Activated CD4-positive, CD25-positive, alpha-beta regulatory T cell (primary cell): ENCODE results near the gene CAMK1G.

Experiments used
- DNase-seq, 4 experiments: peaks; one replicate each; lab custom pipeline; 2025; lab: John Stamatoyannopoulos, UW

The CAMK1G gene

DNA sequence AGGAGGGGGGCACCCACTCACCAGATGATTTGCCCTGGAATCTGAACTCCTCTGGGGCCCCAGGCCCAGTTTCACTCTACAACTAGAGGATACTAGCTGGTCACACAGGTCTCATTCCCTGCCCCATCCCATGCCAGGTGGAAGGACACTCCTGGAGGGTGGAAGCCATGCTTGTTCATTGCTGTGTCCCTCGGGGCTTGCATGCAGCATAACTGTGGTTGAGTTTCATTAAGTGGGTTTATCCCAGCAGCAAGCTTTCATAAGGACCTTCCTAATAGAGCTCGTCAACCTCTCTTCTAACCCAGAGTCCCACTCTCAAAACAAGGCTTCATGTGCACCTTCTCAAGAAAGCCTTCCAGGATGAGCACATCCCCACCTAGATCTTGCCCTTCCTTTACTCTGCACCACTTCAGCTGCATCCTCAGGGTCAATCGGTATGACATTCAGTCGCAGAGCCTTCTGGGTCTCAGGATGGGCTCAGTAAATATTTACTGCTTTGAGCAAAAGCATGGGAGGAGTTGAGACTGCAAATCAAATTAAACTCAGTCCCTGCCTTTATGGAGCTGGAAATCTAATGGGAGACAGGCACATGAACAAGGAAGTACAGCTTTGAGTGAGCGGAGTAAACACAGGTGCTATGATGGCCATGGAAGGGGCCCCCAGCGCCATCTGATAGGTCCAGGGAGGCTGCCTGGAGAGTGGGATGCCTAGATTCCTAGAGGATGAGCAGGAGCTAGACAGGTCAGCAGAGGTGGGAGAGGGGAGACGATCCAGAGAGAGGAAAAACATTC is 36.4 kb downstream of the CAMK1G start:
- no peak for DNase-seq

DNA sequence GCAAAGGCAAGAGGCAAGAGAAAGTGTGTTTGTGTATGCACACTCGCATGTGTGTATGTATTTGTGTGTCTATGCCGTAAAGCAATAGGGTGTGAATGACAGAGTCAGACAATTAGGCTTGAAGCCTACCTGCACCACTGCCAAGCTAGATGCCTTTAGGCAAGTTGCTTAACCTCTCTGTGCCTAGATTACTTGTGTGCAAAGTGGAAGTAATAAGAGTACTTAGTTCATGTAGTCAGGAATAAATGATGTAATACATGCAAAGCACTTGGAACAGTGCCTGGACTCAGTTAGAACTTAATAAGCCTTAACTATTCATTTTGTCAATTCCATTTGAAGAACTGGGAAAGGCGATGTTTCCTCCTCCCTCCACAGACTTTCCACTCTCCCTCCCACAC is 37.0 kb downstream of the CAMK1G start:
- DNase-seq = no peak

DNA sequence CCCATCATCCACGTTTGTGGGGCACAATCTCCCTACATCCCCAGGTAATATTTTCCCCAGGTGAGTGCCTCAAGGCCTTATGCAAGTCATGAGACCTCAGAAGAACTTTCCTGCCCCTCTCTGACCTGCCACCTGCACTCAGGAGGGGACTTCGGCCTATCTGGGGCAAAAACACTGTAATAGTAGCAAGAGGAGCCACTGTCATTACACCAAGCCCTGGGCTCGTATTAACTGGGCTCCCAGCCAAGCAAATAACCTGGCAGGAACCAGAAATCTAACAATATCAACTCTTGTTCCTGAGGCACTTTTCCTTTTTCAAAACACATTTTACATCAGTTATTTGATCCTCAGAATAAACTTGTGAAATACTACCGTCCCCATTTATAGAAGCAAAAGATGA is 37.8 kb downstream of the CAMK1G start:
- no peak for DNase-seq

DNA sequence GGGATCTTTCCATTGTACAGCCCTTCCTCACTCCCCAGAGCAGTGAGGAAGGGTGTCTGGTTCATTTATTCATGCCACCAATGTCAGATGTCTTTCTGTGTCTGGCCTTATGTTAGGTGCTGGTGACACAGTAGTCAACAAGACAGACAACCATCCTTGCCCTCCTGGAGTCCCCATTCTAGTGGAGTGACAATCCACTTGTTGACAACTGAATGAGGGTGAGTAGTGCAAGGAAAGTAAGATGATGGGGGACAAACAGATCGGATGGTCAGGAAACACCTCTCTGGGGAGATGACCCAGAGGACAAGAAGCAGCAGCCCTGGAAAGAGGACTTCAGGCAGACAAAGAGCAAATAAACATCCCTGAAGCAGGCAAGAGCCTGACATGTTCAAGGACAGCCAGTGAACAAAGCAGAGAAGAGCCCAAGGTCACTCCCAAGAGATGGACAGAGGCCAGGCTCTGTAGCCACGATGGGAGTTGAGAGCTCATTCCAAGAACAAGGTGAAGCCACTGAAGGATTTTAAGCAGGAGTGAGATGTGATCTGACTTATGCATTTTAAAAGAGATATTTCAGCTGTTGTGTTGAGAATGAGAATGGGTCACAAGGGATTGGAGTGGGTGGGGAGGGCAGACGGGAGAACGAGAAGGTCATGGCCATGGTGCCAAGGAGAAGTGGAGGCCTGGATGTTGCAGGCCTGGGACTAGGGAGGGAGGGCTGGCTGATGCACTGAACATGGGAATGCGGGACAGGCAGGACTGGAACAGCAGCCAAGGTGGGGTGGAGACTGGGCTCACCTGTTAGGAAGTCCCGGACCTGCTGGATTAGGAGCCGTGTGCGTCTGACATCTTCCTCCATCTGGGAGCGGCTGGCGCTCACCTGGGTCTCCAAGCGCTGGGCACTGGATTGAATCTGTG is 38.5 kb downstream of the CAMK1G start:
- no peak for DNase-seq

DNA sequence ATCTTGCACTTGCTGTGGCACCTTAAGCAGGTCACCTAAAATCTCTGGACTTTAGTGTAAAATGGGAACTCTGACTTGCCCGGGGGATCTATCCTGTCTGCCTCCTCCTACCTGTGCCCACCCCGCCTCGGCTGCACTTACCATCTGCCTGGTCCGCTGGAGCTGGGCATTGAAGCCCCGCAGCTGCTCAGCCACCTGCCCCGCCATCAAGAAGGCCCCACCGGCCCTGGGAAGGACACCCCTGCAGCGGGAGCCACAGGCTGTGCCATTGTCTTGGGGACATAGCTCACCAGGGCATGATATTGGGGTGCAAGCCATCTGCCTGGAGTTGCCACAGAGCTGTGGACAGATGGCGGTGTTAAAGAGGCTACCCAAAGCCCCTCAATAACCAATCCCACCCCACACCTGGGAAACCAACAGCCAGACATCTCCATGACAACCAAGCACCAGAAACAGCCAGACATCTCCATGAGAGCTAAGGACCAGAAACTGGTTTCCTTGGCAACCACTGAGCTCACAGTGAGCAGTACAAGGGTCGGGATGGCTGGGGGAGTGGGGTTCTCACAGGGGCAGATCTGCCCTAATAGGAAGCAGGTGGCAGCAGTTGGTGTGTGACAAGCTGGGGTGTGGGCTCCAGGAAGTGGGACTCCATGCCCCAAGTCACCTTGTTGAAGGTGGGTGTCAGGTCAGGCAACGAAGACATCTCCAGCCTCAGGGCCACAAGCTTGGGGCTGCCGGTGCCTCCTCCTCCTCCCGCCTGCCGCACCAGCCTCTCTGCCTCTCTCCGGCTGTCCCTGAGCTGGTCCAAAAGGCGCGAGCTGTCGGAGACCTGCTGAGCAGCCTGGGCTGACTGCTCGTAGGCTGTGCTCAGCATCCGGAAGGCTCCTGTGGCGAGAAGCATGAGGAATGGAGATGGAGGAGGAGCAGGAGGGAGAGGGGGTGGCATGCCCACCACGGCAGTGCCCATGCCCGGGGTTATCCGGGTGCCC is 39.6 kb downstream of the CAMK1G start:
- no peak for DNase-seq

DNA sequence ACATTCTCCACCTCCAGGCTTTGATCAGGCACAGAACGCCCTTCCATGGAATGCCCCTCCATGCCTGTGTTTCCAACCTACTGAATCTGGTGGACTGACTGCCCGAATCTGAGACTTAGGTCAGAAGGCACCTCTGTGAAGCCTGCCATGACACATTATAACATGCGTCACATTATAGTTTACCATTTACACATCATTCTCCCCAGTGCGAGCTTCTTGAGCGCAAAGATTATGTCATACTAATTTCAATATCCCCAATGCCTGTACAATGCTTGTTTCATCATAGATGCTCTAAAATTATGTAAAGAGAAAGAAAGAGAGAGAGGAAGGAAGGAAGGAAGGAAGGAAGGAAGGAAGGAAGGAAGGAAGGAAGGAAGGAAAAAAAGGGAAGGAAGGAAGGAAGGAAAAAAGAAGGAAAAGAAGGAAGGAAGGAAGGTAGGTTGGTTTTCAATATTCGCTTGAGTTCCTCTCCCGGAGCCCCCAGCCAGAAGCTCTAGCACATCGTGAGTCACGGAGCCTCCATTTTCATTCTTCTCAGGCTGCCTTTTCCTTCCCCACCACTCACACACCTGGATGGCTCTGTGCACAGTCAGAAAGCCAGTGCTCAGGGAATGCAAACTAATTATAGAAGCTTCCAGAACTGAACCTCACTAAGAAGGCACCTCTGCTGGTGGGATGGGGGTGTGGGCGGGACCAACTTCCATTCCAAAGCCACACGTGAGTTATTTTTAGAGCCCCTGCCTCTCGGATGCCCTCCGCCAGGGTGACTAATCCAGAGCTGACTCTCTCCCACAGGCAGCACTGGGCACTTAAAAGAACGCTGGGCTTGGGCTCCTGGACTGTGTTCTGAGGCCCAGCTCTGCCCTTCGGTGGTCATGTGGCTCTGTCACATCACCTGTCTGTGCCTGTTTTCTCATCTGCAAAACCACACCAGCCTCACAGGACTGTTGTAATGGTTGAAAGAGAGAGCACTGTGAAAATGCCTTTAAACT is 41.3 kb downstream of the CAMK1G start:
- no peak for DNase-seq

DNA sequence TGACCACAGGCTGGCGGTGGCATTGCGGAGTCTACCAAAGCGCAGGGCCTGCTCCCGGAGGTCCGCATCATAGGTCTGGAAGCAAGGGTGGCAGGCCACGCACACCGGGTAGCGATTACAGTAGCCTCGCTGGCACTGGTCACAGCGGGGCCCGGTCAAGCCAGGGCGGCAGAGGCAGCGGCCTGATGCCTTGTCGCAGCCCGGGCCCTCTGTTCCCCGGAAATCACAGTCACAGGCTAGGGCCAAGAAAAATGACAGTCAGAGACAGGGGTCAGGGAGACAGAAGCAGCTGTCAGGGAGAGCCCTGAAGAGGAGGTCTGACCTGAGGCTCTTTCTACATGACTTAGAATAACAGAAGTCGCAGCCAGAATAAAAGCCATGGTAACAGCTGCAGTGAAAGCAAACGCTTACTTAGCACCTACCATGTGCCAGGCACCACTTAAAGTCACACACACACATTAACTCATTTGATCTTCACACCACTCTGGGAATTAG is 42.3 kb downstream of the CAMK1G start:
- no peak for DNase-seq

DNA sequence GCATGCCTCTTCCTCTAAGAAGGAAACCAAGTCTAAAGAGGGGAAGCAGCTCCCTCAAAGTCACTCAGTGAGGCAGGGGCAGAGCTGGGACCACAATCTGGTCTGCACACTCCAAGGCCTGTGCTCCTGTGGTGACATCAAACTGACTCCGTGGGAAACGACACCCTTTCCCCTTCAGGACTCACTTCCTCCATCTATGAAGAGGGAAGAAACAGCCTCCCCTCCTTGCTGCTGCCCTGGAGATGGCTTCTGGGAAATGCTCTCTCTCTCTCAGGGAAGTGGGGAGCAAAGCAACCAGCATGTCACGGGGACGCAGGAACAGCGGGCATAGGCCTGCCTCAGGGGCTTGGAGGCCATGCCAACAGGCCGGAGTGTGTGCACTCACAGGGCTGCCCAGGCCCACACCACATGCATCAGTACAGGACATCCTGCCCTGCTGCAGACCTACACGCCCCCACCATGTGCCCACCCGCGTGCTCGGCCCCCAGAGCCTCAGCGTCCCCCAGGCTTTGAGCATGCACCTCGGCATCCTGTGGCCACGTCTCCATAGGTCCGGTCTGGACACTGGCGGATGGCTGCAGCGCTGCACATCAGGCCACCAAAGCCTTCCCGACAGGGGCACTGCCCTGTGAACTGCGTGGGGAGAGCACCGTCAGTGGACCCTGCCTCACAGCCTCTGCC is 43.0 kb downstream of the CAMK1G start:
- no peak for DNase-seq

DNA sequence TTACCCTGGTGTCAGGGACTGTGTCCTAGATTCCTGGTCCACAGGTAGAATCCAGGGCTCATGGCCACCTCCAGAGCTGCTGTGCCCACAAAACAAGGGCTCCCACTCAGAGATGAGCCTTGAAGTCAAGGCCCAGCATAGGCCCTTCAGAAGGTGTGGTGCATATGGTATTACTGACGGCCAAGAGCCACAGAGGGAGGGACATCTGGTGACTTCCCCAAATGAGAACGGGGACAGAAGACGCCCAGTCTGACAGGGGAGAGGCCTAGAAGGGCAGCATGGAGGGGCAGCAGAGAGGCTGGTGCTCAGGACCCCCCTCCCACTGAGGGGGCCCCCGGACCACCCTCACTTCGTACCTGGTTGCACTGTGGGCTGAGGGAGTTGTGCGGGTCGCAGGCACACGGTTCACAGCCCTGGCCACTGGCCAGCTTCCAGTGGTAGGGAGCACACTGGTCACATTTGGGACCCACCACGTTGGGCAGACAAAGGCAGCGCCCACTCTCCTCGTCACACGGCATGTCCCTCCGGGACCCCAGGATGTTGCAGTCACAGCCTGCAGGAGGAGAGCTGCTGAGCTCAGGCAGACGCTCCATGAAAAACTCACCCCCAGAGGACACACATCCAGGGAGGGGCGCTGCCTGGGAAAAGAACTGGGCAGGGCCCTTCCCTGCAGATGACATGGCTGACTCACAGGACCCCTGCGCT is 43.7 kb downstream of the CAMK1G start:
- no peak for DNase-seq

DNA sequence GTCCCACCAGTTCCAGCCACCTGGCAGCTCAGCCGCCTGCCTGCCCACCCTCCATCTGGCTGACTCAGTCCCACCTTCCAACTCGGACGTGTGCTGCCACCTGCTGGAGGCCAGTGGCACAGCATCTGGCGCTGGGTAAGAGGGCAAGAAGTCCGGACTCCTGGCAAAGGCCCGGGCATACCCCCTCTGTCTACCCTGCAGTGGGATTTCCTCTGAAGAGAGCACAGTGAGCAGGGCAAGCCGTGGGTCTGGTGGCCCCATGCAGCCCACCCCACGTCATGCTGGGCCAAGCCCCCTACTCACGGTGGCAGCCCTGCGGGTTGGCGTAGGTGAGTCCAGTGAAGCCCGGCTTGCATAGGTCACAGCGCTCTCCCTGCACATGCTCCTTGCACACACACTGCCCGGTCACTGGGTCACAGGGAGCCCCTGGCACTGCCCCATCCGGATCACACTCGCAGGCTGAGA is 44.2 kb downstream of the CAMK1G start:
- DNase-seq = peak; percentile 23 to 71 (median 54)

DNA sequence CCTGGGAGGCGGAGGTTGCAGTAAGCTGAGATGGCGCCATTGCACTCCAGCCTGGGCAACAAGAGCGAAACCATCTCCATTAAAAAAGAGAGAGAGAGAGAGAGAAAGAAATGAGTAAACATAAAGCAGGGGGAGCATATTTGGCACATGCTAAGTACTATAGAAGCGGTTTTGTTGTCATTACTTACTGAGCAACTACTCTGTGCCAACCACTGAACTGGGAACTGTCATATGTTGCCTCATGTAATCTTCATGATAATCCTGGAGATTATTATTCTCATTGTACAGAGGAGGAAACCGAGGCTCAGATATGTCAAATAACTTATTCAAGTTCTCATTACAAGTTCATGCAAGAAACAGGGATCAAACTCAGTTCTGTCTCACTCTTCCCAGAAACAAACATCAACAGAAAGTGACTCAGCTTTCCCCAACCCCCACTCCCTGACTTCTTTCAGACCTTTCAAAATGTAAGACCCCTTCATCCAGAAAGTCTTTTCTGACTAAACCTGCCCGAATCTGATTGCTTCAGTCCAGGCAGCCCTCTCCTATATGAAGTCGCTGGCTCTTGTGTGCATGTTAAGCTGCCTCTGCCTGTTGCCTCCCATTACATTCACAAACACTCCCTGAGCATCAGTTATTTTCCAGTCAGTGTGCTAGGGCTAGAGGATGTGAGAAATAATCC is 45.2 kb downstream of the CAMK1G start:
- no peak for DNase-seq

DNA sequence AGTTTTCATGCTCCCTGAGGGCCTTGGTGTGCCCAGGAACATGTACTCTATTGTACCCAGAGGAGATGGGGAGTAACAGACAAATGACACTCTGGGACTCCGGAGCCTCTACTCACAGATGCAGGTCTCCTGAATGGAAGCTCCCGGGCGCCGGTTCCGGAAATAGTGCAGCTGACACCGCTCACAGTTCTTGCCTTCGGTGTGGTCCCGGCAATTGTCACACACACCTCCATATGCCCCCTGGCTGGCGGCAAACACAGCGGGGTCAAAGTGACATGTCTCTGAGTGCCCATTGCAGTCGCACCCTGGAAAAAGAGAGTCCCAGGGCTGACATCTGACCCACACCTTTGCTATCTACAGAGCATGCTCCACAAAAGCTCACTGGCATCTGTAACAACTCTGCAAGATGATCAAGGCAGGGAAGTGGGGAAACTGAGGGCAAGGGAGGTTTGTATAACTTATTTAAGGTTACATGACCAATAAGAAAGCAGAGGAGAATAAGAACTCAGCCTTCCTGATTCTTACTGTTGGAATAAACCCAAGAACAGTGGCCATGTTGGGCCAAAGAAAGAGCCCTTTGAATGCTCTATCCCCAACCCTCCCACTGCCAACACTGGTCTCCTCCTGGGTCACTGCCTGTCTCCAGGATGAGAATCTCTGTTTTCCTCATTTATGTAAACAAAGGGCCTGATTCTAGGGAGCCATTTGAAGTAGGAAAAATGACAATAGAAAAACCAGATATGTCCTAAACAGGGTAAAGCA is 46.3 kb downstream of the CAMK1G start:
- no peak for DNase-seq

DNA sequence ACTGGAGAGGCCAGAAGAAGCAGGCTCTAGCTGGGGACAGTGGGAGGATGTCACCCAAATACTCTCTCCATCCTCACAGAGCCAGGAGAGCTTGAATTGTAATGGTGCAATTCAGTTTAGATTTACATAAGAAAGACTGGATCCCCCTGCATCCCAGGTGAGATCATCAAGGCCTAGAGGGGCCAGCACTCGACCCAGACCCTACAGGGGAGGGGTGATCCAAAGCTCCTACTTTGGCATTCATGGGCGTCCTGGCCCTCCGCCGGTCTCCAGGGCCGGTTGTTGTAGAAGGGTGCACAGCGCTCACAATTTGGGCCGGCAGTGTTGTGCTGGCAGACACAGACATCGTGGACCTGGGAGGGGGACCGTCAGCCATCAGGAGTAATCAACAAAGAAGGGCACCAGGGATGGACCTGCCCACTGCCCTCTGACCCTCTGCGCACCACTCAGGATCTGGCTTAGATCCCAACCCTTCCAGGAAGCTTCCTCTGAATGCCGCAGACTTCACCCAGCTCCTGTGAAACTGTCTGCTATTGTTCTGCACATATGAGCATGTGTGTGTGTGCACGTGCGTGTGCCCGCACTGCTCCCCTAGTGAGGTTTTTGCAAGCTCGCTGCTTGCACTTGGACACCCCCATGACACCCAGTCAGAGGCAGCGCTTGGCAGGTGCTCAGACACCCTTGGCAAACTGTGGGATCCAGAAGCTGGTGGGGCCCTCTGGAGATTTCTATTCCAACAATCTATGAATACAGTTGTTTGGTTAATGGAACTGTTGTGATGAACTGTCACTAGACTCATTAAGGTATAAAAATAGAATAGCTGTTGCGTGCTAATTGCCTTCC is 47.1 kb downstream of the CAMK1G start:
- DNase-seq = no peak

DNA sequence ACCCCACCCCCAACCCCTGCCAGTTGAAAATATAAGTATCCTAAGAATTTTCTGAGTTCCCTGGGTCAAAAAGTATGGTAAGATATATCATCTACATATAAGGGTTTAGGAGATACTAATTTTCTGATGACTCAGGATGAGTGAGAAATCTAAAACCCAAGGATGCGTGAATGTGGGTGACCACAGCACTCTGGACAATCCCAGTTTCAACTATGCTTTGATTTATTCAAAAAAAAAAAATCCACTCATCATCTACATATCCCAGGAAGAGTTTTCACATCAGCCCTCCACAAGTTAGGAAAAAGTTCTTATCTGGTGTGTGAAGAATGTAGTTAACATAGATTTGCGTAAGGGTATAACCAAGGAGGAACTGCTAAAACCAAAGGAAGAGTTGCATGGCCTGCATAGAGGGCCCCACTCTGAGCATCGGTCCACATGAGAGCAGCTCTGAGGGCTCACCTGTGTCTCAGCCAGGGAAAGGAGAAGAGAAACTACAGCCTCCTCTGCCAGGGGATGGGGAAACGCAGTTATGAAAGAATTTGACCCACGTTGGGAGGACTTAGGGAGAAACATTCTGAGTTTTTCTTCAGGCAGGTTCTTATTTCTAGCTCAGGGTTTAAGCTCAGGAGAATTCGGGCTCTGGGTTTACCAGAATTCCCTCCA is 50.0 kb downstream of the CAMK1G start:
- no peak for DNase-seq

DNA sequence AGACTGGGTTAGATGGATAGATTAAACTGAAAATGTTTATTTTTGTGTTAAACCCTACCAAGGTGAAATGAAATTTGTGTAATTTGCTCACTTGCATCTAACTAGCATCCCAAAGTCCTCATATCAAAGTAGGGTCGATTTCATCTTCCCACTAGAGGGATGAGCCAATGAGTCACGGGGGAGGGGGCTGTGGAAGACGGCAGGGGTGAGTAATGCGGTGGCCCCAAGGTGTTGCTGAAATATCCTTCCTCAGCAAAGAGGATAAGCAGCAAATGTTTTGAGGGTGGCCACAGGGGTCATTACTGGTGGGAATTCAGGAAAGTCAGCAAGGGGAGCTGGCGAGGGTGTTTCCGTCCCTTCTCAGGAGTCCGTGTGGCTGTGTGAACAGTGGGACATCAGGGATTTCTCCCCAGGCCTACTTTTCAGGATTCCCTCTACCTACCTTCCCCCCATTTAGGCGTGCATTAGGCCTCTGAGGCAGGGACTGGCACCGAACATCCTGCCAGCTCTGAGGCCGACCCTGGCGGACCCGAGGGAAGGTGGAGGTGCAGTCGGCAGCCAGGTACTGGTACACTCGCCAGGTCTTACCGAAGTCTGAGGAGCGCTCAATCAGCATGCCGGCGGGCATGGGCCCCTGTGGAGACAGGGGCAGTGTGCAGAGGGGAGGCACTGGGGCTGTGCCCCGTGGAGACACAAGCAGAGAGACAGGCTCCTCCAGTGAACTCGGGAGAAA is 50.7 kb downstream of the CAMK1G start:
- no peak for DNase-seq

DNA sequence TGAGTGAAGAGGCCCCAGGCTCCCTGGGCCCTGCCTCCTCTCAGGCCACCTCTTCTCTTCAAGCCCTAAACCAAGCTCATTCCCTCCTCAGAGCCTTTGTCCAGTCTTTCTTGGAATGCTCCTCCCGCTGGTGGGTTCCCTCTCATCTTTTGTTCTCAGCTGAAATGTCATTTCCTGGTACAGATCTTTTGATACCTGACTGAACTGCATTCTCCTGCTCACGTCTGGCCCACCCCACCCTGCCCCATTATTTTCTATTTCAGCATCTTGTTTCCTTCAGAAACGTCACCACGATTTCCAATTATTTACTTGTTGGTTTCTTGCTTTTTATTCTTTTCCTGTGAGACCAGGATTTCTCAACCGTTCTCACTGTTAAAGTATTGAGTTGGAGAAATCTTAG is 52.3 kb downstream of the CAMK1G start:
- no peak for DNase-seq
